Measurements from ENCODE around the gene IL1RAPL1.
"Not testable (repeated sequence)": the region's sequence is repeated elsewhere in the genome, so short reads cannot be mapped to it uniquely, and the experiment has no call there.

The IL1RAPL1 gene

GRCh38 chrX:29297171-29297800 lies 710.0 kb downstream of the IL1RAPL1 start:
- Mint-ChIP-seq H3K4me3 (no peak overlapping the region), H3K36me3 (ENCODE audit: low read depth) (no peaks in the 10 kb centered on the region), H3K9me3 (no peaks in the 10 kb centered on the region), H3K4me1 (ENCODE audit: low read depth) (no peaks in the 10 kb centered on the region), H3K27me3 (ENCODE audit: low read depth) (no peaks in the 10 kb centered on the region), H3K27ac (no peak overlapping the region)

GRCh38 chrX:29299684-29300083 lies 712.4 kb downstream of the IL1RAPL1 start:
- Mint-ChIP-seq H3K27me3 (ENCODE audit: low read depth) (no peaks in the 10 kb centered on the region), H3K4me3 (no peak overlapping the region), H3K27ac (no peak overlapping the region), H3K4me1 (ENCODE audit: low read depth) (no peaks in the 10 kb centered on the region), H3K9me3 (no peaks in the 10 kb centered on the region), H3K36me3 (ENCODE audit: low read depth) (no peaks in the 10 kb centered on the region)

GRCh38 chrX:29308726-29309125 lies 721.5 kb downstream of the IL1RAPL1 start:
- Mint-ChIP-seq H3K9me3 (peaks cover 3% of the 10 kb centered on the region), H3K27me3 (ENCODE audit: low read depth) (no peaks in the 10 kb centered on the region), H3K4me1 (ENCODE audit: low read depth) (no peaks in the 10 kb centered on the region), H3K27ac (no peak overlapping the region), H3K36me3 (ENCODE audit: low read depth) (no peaks in the 10 kb centered on the region), H3K4me3 (no peak overlapping the region)

- H3K27me3 Mint-ChIP-seq (ENCODE audit: low read depth), result no peaks in the 10 kb centered on the region
- H3K4me3 Mint-ChIP-seq, result no peak overlapping the region
- no peaks in the 10 kb centered on the region for H3K4me1 Mint-ChIP-seq (ENCODE audit: low read depth)
- H3K9me3 Mint-ChIP-seq, result no peaks in the 10 kb centered on the region
- H3K27ac Mint-ChIP-seq, result no peak overlapping the region
- H3K36me3 Mint-ChIP-seq (ENCODE audit: low read depth), result no peaks in the 10 kb centered on the region
Measured at GRCh38 chrX:29315931-29316330, 728.7 kb downstream of the IL1RAPL1 start.

- Mint-ChIP-seq H3K9me3 (no peaks in the 10 kb centered on the region), H3K27me3 (ENCODE audit: low read depth) (no peaks in the 10 kb centered on the region), H3K36me3 (ENCODE audit: low read depth) (no peaks in the 10 kb centered on the region), H3K4me1 (ENCODE audit: low read depth) (no peaks in the 10 kb centered on the region), H3K4me3 (no peak overlapping the region), H3K27ac (no peak overlapping the region)
Measured at GRCh38 chrX:29318012-29318411, 730.8 kb downstream of the IL1RAPL1 start.

GRCh38 chrX:29332429-29332828 lies 745.2 kb downstream of the IL1RAPL1 start:
- not testable (repeated sequence) for H3K36me3 Mint-ChIP-seq (ENCODE audit: low read depth); H3K27ac Mint-ChIP-seq; H3K9me3 Mint-ChIP-seq; H3K4me3 Mint-ChIP-seq; H3K27me3 Mint-ChIP-seq (ENCODE audit: low read depth); H3K4me1 Mint-ChIP-seq (ENCODE audit: low read depth)

GRCh38 chrX:29333091-29333490 lies 745.8 kb downstream of the IL1RAPL1 start:
- H3K36me3 Mint-ChIP-seq (ENCODE audit: low read depth); H3K4me3 Mint-ChIP-seq; H3K9me3 Mint-ChIP-seq; H3K27me3 Mint-ChIP-seq (ENCODE audit: low read depth); H3K27ac Mint-ChIP-seq; H3K4me1 Mint-ChIP-seq (ENCODE audit: low read depth): not testable (repeated sequence)

DNA sequence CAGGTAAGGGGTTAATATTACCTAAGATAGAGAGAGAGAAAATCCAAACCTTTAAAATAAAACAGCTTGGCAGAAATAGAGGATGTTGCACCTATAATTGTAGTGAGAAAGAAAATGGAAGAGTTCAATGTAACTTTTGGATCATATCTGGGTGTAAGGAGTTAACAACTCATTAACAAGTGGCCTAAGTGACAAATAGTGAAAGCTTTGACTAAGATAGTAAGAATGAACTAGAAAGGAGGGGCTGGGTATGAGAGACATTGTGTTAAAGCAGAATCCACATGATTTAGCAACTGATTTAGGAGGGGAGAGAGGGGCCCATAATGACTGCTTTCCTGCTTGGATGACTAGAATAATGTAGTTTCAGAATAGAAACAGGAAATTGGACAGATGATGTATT lies 761.0 kb downstream of the IL1RAPL1 start:
- Mint-ChIP-seq H3K4me1 (ENCODE audit: low read depth) (no peaks in the 10 kb centered on the region), H3K27me3 (ENCODE audit: low read depth) (no peaks in the 10 kb centered on the region), H3K9me3 (no peaks in the 10 kb centered on the region), H3K36me3 (ENCODE audit: low read depth) (no peaks in the 10 kb centered on the region), H3K4me3 (no peak overlapping the region), H3K27ac (no peak overlapping the region)

- Mint-ChIP-seq H3K36me3 (ENCODE audit: low read depth) (no peaks in the 10 kb centered on the region), H3K27ac (no peak overlapping the region), H3K9me3 (no peaks in the 10 kb centered on the region), H3K4me3 (no peak overlapping the region), H3K4me1 (ENCODE audit: low read depth) (no peaks in the 10 kb centered on the region), H3K27me3 (ENCODE audit: low read depth) (no peaks in the 10 kb centered on the region)
Measured at GRCh38 chrX:29359276-29359675, 772.0 kb downstream of the IL1RAPL1 start.

DNA sequence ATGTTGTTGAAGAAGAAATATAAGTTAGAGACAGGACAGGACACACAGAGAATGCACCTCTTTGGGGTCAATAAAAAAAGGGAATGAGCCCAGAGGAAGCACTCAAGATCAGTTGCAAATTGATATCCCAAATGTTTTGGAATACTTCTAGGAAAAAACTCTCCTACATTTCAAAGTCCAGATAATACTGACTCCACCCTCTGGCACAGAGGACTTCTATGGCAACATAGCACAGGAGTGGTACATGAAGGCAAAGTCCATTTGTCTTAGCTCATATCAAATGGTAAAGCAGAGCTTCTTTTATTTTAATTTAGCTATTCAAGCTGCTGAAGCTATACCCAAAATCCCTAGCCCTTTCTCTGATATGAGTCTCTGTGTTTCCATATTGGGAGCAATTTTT lies 787.5 kb downstream of the IL1RAPL1 start:
- H3K4me1 Mint-ChIP-seq (ENCODE audit: low read depth); H3K4me3 Mint-ChIP-seq; H3K27me3 Mint-ChIP-seq (ENCODE audit: low read depth); H3K36me3 Mint-ChIP-seq (ENCODE audit: low read depth); H3K27ac Mint-ChIP-seq; H3K9me3 Mint-ChIP-seq: not testable (repeated sequence)

GRCh38 chrX:29376584-29376983 lies 789.3 kb downstream of the IL1RAPL1 start:
- Mint-ChIP-seq H3K4me1 (ENCODE audit: low read depth) (no peaks in the 10 kb centered on the region), H3K27me3 (ENCODE audit: low read depth) (no peaks in the 10 kb centered on the region), H3K27ac (no peak overlapping the region), H3K4me3 (no peak overlapping the region), H3K9me3 (peaks cover 5% of the 10 kb centered on the region), H3K36me3 (ENCODE audit: low read depth) (no peaks in the 10 kb centered on the region)

DNA sequence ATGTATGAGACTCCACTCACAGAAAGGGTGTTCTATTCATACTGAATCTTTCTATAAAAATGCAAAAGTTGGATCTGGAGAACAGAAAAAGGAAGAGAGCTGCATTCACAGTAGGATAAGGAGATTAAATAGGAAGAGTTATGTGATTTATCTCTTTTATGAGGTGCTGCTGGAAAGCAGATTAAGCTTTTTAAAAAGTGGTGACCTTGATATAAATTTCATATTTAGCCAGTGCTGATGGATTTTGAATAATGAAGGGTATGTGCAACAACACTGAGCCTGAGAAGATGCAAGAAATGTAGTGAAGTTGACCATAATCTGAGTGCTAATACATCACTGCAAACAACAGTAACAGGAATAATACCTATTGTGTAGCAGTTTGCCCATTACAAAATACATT lies 795.6 kb downstream of the IL1RAPL1 start:
- H3K4me3 Mint-ChIP-seq, result no peak overlapping the region
- H3K27ac Mint-ChIP-seq, result no peak overlapping the region
- no peaks in the 10 kb centered on the region for H3K36me3 Mint-ChIP-seq (ENCODE audit: low read depth)
- peaks cover 8% of the 10 kb centered on the region for H3K9me3 Mint-ChIP-seq
- H3K27me3 Mint-ChIP-seq (ENCODE audit: low read depth), result no peaks in the 10 kb centered on the region
- H3K4me1 Mint-ChIP-seq (ENCODE audit: low read depth), result no peaks in the 10 kb centered on the region

DNA sequence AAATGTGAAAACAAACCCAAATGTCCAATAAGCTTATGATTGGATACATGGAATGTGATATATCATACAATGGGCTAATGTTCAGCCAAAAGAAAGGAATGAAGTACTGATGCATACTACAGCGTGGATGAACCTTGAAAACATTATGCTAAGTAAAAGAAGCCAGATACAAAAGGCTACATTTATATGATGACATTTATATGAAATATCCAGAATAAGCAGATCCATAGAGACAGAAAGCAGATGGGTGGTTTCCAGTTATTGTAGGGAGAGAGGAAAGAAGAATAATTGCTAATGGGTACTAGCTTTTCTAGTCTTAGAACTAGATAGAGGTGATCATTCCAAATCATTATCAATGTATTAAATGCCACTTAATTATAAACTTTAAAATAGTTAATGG lies 801.3 kb downstream of the IL1RAPL1 start:
- Mint-ChIP-seq H3K4me1 (ENCODE audit: low read depth) (no peaks in the 10 kb centered on the region), H3K9me3 (peaks cover 4% of the 10 kb centered on the region), H3K27me3 (ENCODE audit: low read depth) (no peaks in the 10 kb centered on the region), H3K4me3 (no peak overlapping the region), H3K27ac (no peak overlapping the region), H3K36me3 (ENCODE audit: low read depth) (no peaks in the 10 kb centered on the region)

GRCh38 chrX:29397506-29397905 lies 810.3 kb downstream of the IL1RAPL1 start:
- no peak overlapping the region for H3K4me3 Mint-ChIP-seq
- H3K36me3 Mint-ChIP-seq (ENCODE audit: low read depth), result no peaks in the 10 kb centered on the region
- no peaks in the 10 kb centered on the region for H3K4me1 Mint-ChIP-seq (ENCODE audit: low read depth)
- H3K9me3 Mint-ChIP-seq, result no peaks in the 10 kb centered on the region
- no peak overlapping the region for H3K27ac Mint-ChIP-seq
- no peaks in the 10 kb centered on the region for H3K27me3 Mint-ChIP-seq (ENCODE audit: low read depth)

- H3K27ac Mint-ChIP-seq, result no peak overlapping the region
- no peak overlapping the region for H3K4me3 Mint-ChIP-seq
- H3K4me1 Mint-ChIP-seq (ENCODE audit: low read depth), result no peaks in the 10 kb centered on the region
- no peaks in the 10 kb centered on the region for H3K36me3 Mint-ChIP-seq (ENCODE audit: low read depth)
- H3K27me3 Mint-ChIP-seq (ENCODE audit: low read depth), result no peaks in the 10 kb centered on the region
- peaks cover 3% of the 10 kb centered on the region for H3K9me3 Mint-ChIP-seq
Measured at GRCh38 chrX:29407357-29407756, 820.1 kb downstream of the IL1RAPL1 start.
